SK-N-SH (cell line): ENCODE measurements around the gene SLC2A1. TPM values are rescaled to one million over a fixed set of nuclear protein-coding genes. Genes with fewer than 3 reads are reported as not detected.

ENCODE experiments used
- CTCF ChIA-PET: fragments of 300-600, 350-600 bp; formaldehyde crosslinking; extraction: SDS; loops from one replicate; lab custom pipeline; 2021; lab: Yijun Ruan, JAX
- POLR2A ChIA-PET: fragments of 350-600 bp; sonication (Branson Sonifier 250); formaldehyde crosslinking; extraction: SDS; loops from one replicate; lab custom pipeline; 2020; ENCODE audit warnings: antibody characterized with exemption, inconsistent platforms; lab: Yijun Ruan, JAX
- DNase-seq: peaks from one replicate; pipeline ENCODE4 v3.0.0; 2012
- H2AFZ ChIP-seq: fragments of 200-600 bp; sonication (generic); 2 replicates; pipeline ENCODE4 v1.8.1; 2016; ENCODE audit warnings: antibody characterized with exemption, mild to moderate bottlenecking, low read depth
- H3F3A ChIP-seq: fragments of 200-600 bp; sonication (generic); replicated peaks from 2 replicates; pipeline ENCODE3; 2016; ENCODE audit warnings: antibody characterized with exemption, mild to moderate bottlenecking; ENCODE audit not compliant: insufficient read depth
- H3K27ac ChIP-seq, 2 experiments: fragments of 200-500 bp in 1 of 2; fragments of 200-600 bp in 1 of 2; sonication (Bioruptor generic) in 1 of 2; sonication (generic), shearing (Covaris generic) in 1 of 2; 2 replicates each; pipeline versions ENCODE4 v1.5.1 to v1.6.1; 2014 to 2016; ENCODE audit warnings: low read depth in 2 of 2, inconsistent platforms in 1 of 2, low read length in 1 of 2, mild to moderate bottlenecking in 1 of 2, mixed read lengths in 1 of 2
- H3K27me3 ChIP-seq: fragments of 200-600 bp; sonication (generic), shearing (Covaris generic); 2 replicates; pipeline ENCODE4 v1.6.1; 2016; ENCODE audit warnings: mixed run types; ENCODE audit not compliant: insufficient read depth
- H3K36me3 ChIP-seq, 2 experiments: fragments of 200-500 bp in 1 of 2; fragments of 200-600 bp in 1 of 2; sonication (Bioruptor generic) in 1 of 2; sonication (generic) in 1 of 2; replicated peaks in 1 of 2; 2 replicates each; pipeline versions ENCODE3 to v1.5.1; 2014 to 2016; ENCODE audit warnings: low read length in 1 of 2, mild to moderate bottlenecking in 1 of 2; ENCODE audit not compliant: insufficient read depth in 2 of 2, control insufficient read depth in 1 of 2
- H3K4me1 ChIP-seq, 2 experiments: fragments of 200-500 bp in 1 of 2; fragments of 200-600 bp in 1 of 2; sonication (Bioruptor generic) in 1 of 2; sonication (generic), shearing (Covaris generic) in 1 of 2; 2 replicates each; pipeline versions ENCODE4 v1.5.1 to v1.6.1; 2014 to 2016; ENCODE audit warnings: low read depth in 1 of 2, low read length in 1 of 2, mixed run types in 1 of 2; ENCODE audit not compliant: insufficient read depth in 2 of 2, control insufficient read depth in 1 of 2
- H3K4me2 ChIP-seq: fragments of 200-600 bp; sonication (generic), shearing (Covaris generic); 2 replicates; pipeline ENCODE4 v1.6.1; 2017; ENCODE audit warnings: mixed run types
- H3K4me3 ChIP-seq, 2 experiments: fragments of 200-500 bp in 1 of 2; fragments of 200-600 bp in 1 of 2; sonication (Bioruptor generic) in 1 of 2; sonication (generic), shearing (Covaris generic) in 1 of 2; 2 replicates each; pipeline versions ENCODE4 v1.5.1 to v1.8.1; 2014 to 2016; ENCODE audit warnings: low read depth in 2 of 2, inconsistent platforms in 1 of 2, low read length in 1 of 2, mild to moderate bottlenecking in 1 of 2, mixed read lengths in 1 of 2, moderate library complexity in 1 of 2
- H3K79me2 ChIP-seq: fragments of 200-600 bp; sonication (generic); 2 replicates; pipeline ENCODE4 v1.8.1; 2017; ENCODE audit warnings: mild to moderate bottlenecking; ENCODE audit not compliant: insufficient read depth
- H3K9ac ChIP-seq: fragments of 200-600 bp; sonication (generic); 2 replicates; pipeline ENCODE4 v1.6.1; 2017; ENCODE audit warnings: mixed run types
- H3K9me2 ChIP-seq: fragments of 200-600 bp; sonication (generic); 2 replicates; pipeline ENCODE4 v1.6.1; 2017; ENCODE audit warnings: mixed run types
- H3K9me3 ChIP-seq: fragments of 200-600 bp; sonication (generic); 2 replicates; pipeline ENCODE4 v1.6.1; 2017; ENCODE audit warnings: mixed run types, mild to moderate bottlenecking, moderate library complexity
- H4K20me1 ChIP-seq: fragments of 200-600 bp; sonication (generic); 2 replicates; pipeline ENCODE4 v1.6.1; 2017; ENCODE audit warnings: mild to moderate bottlenecking, mixed run types; ENCODE audit not compliant: insufficient read depth
- EZH2phosphoT487 ChIP-seq: fragments of 200-600 bp; sonication (generic); IDR thresholded peaks from 2 replicates; pipeline ENCODE4 v1.6.1; 2017; ENCODE audit warnings: low read depth, mixed run types, mild to moderate bottlenecking, antibody characterized with exemption, moderate library complexity, borderline replicate concordance
- FOXM1 ChIP-seq: IDR thresholded peaks from 2 replicates; pipeline ENCODE4 v1.4.0; 2012; ENCODE audit warnings: low read depth, mild to moderate bottlenecking
- GABPA ChIP-seq: IDR thresholded peaks from 2 replicates; pipeline ENCODE4 v1.4.0; 2012; ENCODE audit warnings: low read depth, mild to moderate bottlenecking
- IRF3 ChIP-seq: fragments of 150-350 bp; IDR thresholded peaks from 2 replicates; pipeline ENCODE4 v1.6.1; 2016; ENCODE audit warnings: mild to moderate bottlenecking, low read depth, low read length
- NFIC ChIP-seq: IDR thresholded peaks from 2 replicates; pipeline ENCODE4 v1.4.0; 2012; ENCODE audit warnings: borderline replicate concordance
- PBX3 ChIP-seq: IDR thresholded peaks from 2 replicates; pipeline ENCODE4; 2012
- POLR2AphosphoS5 ChIP-seq: IDR thresholded peaks from 2 replicates; pipeline ENCODE4 v1.6.1; 2012; ENCODE audit warnings: low read depth, low read length
- REST ChIP-seq: IDR thresholded peaks from 2 replicates; pipeline ENCODE4 v1.6.1; 2012; ENCODE audit warnings: mild to moderate bottlenecking, low read depth, low read length, moderate library complexity
- TAF1 ChIP-seq: IDR thresholded peaks from 2 replicates; pipeline ENCODE4 v1.6.1; 2012; ENCODE audit warnings: low read depth, mild to moderate bottlenecking, low read length, moderate library complexity, borderline replicate concordance
- TCF12 ChIP-seq: IDR thresholded peaks from 2 replicates; pipeline ENCODE4 v1.4.0; 2012
- USF1 ChIP-seq: IDR thresholded peaks from 2 replicates; pipeline ENCODE4 v1.4.0; 2012; ENCODE audit warnings: low read depth, borderline replicate concordance
- WGBS: methylation state at CpG from one replicate; pipeline ENCODE4 v1.1.6; 2017; ENCODE audit warnings: low lambda C conversion rate; 5-methylcytosine and 5-hydroxymethylcytosine counted together
- polyA plus RNA-seq, 3 experiments: library from polyadenylated mRNA; depleted of rRNA; stranded (reverse); fragments of >200 nt; gene quantifications; 2 replicates each; pipeline ENCODE4 v1.2.3, GENCODE V29; 2012

The SLC2A1 gene
- polyA plus RNA-seq, 1 of the 3 experiments (the other 2 are of a cell fraction): 63.8 TPM

- TF ChIP-seq REST (no peak), GABPA (no peak), IRF3 (no peak), POLR2AphosphoS5 (no peak), USF1 (no peak), FOXM1 (no peak), TCF12 (no peak), EZH2phosphoT487 (no peak), TAF1 (no peak)
Measured at GRCh38 chr1:42880384-42880783, 78.3 kb downstream of the SLC2A1 start (continued).

- H3K79me2 ChIP-seq: no peaks in the 10 kb centered on the region
- H3K4me1 ChIP-seq: no peaks in the 10 kb centered on the region
- no peak overlapping the region for H3K27ac ChIP-seq
- no peaks in the 10 kb centered on the region; the same call in 1 of the 2 replicates for H3K9me3 ChIP-seq
- POLR2A ChIA-PET: no interaction called here
- 46% methylated on average over 2 of the region's 2 CpGs for WGBS
- no peak overlapping the region for H3K9ac ChIP-seq
- H3F3A ChIP-seq: no peaks in the 10 kb centered on the region
- H3K9me2 ChIP-seq: no peaks in the 10 kb centered on the region
- H3K4me2 ChIP-seq: no peak overlapping the region
- H3K4me3 ChIP-seq: no peak overlapping the region
- TF ChIP-seq IRF3: no peak
- TF ChIP-seq NFIC: no peak
- TF ChIP-seq PBX3: no peak
- no peak overlapping the region for H2AFZ ChIP-seq
- CTCF ChIA-PET: interaction anchor here (1.8 kb wide), 1 partner anchor 196 kb away, joined by 7 read pairs; no protein-coding TSS in a partner anchor
- DNase-seq: no peak
- H3K27me3 ChIP-seq: no peaks in the 10 kb centered on the region
- no peaks in the 10 kb centered on the region for H4K20me1 ChIP-seq
- H3K36me3 ChIP-seq: no peaks in the 10 kb centered on the region
Measured at GRCh38 chr1:42877380-42877779, 81.3 kb downstream of the SLC2A1 start.
